K562 (cell line): ENCODE measurements around the gene RGL2. TPM values are rescaled to one million over a fixed set of nuclear protein-coding genes. Genes with fewer than 3 reads are reported as not detected.

Experiments
- BHLHE40 ChIP-seq: IDR thresholded peaks from 2 replicates; pipeline ENCODE4 v1.6.1; 2011; ENCODE audit warnings: low read length, improper control_type of control experiment
- C11orf30 ChIP-seq: fragments of 450-650 bp; IDR thresholded peaks from 2 replicates; pipeline ENCODE4 v1.6.1; 2016; ENCODE audit warnings: low read depth, mild to moderate bottlenecking
- CBFA2T3 ChIP-seq: fragments of 450-650 bp; IDR thresholded peaks from 2 replicates; pipeline ENCODE4 v1.6.1; 2017
- CREB1 ChIP-seq, 2 experiments: sonication (generic) in 1 of 2; formaldehyde crosslinking in 1 of 2; IDR thresholded peaks; 2 replicates each; pipeline versions ENCODE4 v1.6.1 to v1.8.0; 2012 to 2022; ENCODE audit warnings: inconsistent platforms in 1 of 2, mild to moderate bottlenecking in 1 of 2, missing genetic modification reagents in 1 of 2, moderate library complexity in 1 of 2
- ESRRA ChIP-seq: fragments of 450-650 bp; IDR thresholded peaks from 2 replicates; pipeline ENCODE4 v1.6.1; 2014; ENCODE audit warnings: low read depth, mild to moderate bottlenecking, moderate library complexity, borderline replicate concordance
- ETV5 ChIP-seq: sonication (generic); formaldehyde crosslinking; IDR thresholded peaks from 2 replicates; pipeline ENCODE4 v1.4.0; 2020; ENCODE audit warnings: low read depth, mild to moderate bottlenecking, missing genetic modification reagents
- FOXJ2 ChIP-seq: fragments of 200-800 bp; sonication (Bioruptor generic); IDR thresholded peaks from 2 replicates; pipeline ENCODE4 v1.6.1; 2016; ENCODE audit warnings: missing genetic modification characterization, missing compliant biosample characterization
- HDAC6 ChIP-seq: IDR thresholded peaks from 2 replicates; pipeline ENCODE4 v1.6.1; 2012; ENCODE audit warnings: low read depth, mild to moderate bottlenecking, control low read depth, inconsistent platforms, low read length, moderate library complexity
- IRF2 ChIP-seq: sonication (generic); formaldehyde crosslinking; IDR thresholded peaks from 2 replicates; pipeline ENCODE4 v1.8.1; 2022; ENCODE audit warnings: mild to moderate bottlenecking, missing genetic modification reagents
- KHSRP ChIP-seq: fragments of 450-650 bp; IDR thresholded peaks from 2 replicates; pipeline ENCODE4 v1.6.1; 2017
- RCOR1 ChIP-seq, 2 experiments: IDR thresholded peaks; 2 replicates each; pipeline ENCODE4 v1.6.1; 2012; ENCODE audit warnings: low read depth in 2 of 2, low read length in 2 of 2, borderline replicate concordance in 1 of 2, improper control_type of control experiment in 1 of 2
- polyA plus RNA-seq, 8 experiments: library from polyadenylated mRNA; depleted of rRNA in 4 of 8; stranded (reverse) in 5 of 8; unstranded in 3 of 8; fragments of >200 nt; fragmentation: Nextera tagmentation in 2 of 8; fragmentation: Illumina TruSeq in 1 of 8; extraction: Ambion mirVana in 2 of 8; extraction: Trizol in 1 of 8; gene quantifications; 2 replicates each; pipeline versions ENCODE4 v1.2.1 to v1.2.3, GENCODE V29; 2011 to 2014; ENCODE audit warnings: inconsistent platforms in 1 of 8, missing spikeins in 1 of 8
- total RNA-seq, 7 experiments: library from RNA; depleted of rRNA in 6 of 7; stranded (reverse); fragments of >200 nt in 6 of 7; fragmentation: Illumina TruSeq in 2 of 7; extraction: Trizol in 2 of 7; gene quantifications; 2 replicates each; pipeline versions ENCODE4 v1.2.1 to v1.2.3, GENCODE V29; 2011 to 2021; ENCODE audit warnings: low replicate concordance in 1 of 7
- TF ChIP-seq, protein P1 (sequence below), 2 experiments: fragments of 450-650 bp in 1 of 2; sonication (generic) in 1 of 2; formaldehyde crosslinking in 1 of 2; IDR thresholded peaks; 2 replicates each; pipeline versions ENCODE4 v1.7.1 to v1.9.0; 2016 to 2022; ENCODE audit warnings: inconsistent platforms in 1 of 2, mild to moderate bottlenecking in 1 of 2, missing genetic modification reagents in 1 of 2
- TF ChIP-seq, protein P2 (sequence below): fragments of 450-650 bp; formaldehyde crosslinking; IDR thresholded peaks from 2 replicates; pipeline ENCODE4 v1.4.0; 2020; ENCODE audit warnings: mild to moderate bottlenecking, mixed read lengths
- TF ChIP-seq, protein P3 (sequence below): fragments of 250-450 bp; sonication (Bioruptor Pico); IDR thresholded peaks from 2 replicates; pipeline ENCODE4 v1.5.0; 2021

Gene RGL2
- total and polyA plus RNA-seq, 9 of the 15 experiments (the other 6 are each of a cell fraction or from before 2014, with no cell fraction given), result 1.8 to 57.1 (median 19.5) TPM

DNA sequence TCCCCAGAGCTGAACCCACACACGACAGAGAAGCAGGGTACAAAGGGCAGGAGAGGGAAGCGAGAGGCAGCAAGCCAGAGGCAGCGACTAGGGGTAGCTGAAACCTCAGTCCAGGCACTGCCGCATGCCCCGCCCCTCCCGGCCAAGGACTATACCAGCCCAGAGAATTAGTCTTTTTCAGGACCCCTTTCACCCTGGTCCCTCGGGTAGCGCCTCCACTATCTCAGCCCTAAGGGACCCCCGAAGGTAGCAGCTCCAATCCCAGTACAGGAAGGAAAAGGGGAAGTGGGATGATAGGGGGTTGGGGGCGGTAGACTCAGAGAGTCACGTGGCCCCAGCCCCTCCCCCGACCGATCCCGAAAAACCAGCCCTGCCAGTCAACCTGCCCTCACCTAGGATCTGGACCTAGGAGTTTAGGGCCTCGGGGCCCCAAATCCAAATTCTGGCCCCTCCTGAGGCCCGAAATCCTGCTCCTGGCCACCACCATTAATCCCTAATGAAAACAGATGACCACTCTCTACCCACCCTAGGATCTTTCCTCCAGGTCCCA is 1.3 kb downstream of the RGL2 start (continued):
- TF ChIP-seq HDAC6 (no peak), CREB1 (IDR thresholded peaks at IDR 0.05) (no peak), CREB1 (CRISPR knock-in tag; IDR thresholded peaks at IDR 0.05) (no peak), ESRRA (no peak), IRF2 (no peak), KHSRP (no peak), ETV5 (no peak), FOXJ2 (tag) (no peak), C11orf30 (no peak), CBFA2T3 (no peak), RCOR1 (IDR thresholded peaks at IDR 0.05; ENCODE audit: borderline replicate concordance in 1 of 2, low read depth in 2 of 2, low read length in 2 of 2) (no peak; a peak in 1 of 4 replicates), BHLHE40 (peak; percentile 51; the same call in 1 of the 2 replicates)
- TF ChIP-seq, protein P1, sequence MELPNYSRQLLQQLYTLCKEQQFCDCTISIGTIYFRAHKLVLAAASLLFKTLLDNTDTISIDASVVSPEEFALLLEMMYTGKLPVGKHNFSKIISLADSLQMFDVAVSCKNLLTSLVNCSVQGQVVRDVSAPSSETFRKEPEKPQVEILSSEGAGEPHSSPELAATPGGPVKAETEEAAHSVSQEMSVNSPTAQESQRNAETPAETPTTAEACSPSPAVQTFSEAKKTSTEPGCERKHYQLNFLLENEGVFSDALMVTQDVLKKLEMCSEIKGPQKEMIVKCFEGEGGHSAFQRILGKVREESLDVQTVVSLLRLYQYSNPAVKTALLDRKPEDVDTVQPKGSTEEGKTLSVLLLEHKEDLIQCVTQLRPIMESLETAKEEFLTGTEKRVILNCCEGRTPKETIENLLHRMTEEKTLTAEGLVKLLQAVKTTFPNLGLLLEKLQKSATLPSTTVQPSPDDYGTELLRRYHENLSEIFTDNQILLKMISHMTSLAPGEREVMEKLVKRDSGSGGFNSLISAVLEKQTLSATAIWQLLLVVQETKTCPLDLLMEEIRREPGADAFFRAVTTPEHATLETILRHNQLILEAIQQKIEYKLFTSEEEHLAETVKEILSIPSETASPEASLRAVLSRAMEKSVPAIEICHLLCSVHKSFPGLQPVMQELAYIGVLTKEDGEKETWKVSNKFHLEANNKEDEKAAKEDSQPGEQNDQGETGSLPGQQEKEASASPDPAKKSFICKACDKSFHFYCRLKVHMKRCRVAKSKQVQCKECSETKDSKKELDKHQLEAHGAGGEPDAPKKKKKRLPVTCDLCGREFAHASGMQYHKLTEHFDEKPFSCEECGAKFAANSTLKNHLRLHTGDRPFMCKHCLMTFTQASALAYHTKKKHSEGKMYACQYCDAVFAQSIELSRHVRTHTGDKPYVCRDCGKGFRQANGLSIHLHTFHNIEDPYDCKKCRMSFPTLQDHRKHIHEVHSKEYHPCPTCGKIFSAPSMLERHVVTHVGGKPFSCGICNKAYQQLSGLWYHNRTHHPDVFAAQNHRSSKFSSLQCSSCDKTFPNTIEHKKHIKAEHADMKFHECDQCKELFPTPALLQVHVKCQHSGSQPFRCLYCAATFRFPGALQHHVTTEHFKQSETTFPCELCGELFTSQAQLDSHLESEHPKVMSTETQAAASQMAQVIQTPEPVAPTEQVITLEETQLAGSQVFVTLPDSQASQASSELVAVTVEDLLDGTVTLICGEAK (IDR thresholded peaks at IDR 0.05), result no peak
- TF ChIP-seq, protein P1 (CRISPR knock-in tag; IDR thresholded peaks at IDR 0.05), result no peak
- TF ChIP-seq, protein P2, sequence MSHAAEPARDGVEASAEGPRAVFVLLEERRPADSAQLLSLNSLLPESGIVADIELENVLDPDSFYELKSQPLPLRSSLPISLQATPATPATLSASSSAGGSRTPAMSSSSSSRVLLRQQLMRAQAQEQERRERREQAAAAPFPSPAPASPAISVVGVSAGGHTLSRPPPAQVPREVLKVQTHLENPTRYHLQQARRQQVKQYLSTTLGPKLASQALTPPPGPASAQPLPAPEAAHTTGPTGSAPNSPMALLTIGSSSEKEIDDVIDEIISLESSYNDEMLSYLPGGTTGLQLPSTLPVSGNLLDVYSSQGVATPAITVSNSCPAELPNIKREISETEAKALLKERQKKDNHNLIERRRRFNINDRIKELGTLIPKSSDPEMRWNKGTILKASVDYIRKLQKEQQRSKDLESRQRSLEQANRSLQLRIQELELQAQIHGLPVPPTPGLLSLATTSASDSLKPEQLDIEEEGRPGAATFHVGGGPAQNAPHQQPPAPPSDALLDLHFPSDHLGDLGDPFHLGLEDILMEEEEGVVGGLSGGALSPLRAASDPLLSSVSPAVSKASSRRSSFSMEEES (CRISPR knock-in tag), result peak; percentile 80
- TF ChIP-seq, protein P3, sequence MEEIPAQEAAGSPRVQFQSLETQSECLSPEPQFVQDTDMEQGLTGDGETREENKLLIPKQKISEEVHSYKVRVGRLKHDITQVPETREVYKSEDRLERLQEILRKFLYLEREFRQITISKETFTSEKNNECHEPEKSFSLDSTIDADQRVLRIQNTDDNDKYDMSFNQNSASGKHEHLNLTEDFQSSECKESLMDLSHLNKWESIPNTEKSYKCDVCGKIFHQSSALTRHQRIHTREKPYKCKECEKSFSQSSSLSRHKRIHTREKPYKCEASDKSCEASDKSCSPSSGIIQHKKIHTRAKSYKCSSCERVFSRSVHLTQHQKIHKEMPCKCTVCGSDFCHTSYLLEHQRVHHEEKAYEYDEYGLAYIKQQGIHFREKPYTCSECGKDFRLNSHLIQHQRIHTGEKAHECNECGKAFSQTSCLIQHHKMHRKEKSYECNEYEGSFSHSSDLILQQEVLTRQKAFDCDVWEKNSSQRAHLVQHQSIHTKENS (CRISPR knock-in tag), result no peak
